Measurements from ENCODE around the gene KLRB1.
"Not testable (repeated sequence)": the region's sequence is repeated elsewhere in the genome, so short reads cannot be mapped to it uniquely, and the experiment has no call there.

DNA sequence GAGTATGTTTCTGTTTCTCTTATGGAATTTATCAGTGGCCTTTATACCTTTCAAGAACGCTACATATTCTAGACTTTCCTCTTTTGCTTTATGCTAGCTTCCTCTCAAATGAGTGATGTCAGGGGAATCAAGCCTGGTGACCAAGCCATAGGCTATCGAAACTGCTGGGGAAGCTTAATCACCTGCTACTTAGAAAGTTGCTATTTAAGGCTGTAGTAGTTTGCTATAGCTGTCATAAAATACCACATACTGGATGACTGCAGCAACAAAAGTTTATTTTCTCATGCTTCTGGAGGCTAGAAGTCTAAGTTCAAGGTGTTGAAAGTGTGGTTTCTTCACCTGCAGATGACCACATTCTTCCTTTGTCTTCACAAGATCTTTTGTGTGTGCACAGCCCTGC, 43.3 kb downstream of the KLRB1 start:
- TF ChIP-seq, protein P1, sequence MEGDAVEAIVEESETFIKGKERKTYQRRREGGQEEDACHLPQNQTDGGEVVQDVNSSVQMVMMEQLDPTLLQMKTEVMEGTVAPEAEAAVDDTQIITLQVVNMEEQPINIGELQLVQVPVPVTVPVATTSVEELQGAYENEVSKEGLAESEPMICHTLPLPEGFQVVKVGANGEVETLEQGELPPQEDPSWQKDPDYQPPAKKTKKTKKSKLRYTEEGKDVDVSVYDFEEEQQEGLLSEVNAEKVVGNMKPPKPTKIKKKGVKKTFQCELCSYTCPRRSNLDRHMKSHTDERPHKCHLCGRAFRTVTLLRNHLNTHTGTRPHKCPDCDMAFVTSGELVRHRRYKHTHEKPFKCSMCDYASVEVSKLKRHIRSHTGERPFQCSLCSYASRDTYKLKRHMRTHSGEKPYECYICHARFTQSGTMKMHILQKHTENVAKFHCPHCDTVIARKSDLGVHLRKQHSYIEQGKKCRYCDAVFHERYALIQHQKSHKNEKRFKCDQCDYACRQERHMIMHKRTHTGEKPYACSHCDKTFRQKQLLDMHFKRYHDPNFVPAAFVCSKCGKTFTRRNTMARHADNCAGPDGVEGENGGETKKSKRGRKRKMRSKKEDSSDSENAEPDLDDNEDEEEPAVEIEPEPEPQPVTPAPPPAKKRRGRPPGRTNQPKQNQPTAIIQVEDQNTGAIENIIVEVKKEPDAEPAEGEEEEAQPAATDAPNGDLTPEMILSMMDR (optimal IDR thresholded peaks at IDR 0.05 in 1 of 3, IDR thresholded peaks at IDR 0.05 in 1 of 3, conservative IDR thresholded peaks at IDR 0.05 in 1 of 3; ENCODE audit: extremely low read depth in 1 of 3, insufficient read depth in 2 of 3, low read length in 3 of 3): not testable (repeated sequence)
- not testable (repeated sequence) for TF ChIP-seq EZH2 (IDR thresholded peaks at IDR 0.05; ENCODE audit: low read length)
